ENCODE results near the gene TPBGL. TPM values are rescaled to one million over a fixed set of nuclear protein-coding genes. Genes with fewer than 3 reads are reported as not detected.

The TPBGL gene
- total RNA-seq, 4 donors from 2014 or later: 0.09 TPM; not detected in 3

DNA sequence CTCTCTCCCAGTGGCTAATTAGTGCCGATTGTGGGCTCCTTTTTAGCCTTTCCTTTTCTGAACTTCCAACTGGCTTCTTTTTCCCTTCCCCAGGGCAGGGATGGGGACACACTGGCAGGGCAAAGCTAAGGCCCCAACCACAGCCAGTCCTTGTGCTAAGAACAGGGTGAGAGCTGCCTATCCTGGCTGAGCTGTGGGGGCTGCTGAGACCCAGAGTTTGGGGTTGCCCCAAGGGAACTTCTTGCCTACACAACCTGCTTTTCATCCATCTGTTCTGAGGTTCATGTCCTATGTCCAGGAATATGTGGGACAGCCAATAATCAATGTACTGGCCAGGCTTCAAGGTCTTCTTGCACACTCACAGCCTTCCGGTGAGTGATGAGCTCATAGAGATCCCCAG, 10.0 kb upstream of the TPBGL start:
- Histone ChIP-seq H3K4me1 (no peaks in the 10 kb centered on the region), H3K36me3 (no peaks in the 10 kb centered on the region), H3K27ac (no peak overlapping the region), H3K27me3 (peaks cover 0 to 24% (median 0%) of the 10 kb centered on the region in 4 donors), H3K4me3 (no peak overlapping the region), H3K9me3 (no peaks in the 10 kb centered on the region)
- intact Hi-C loops (cut with DNase I): no loop called here
- DNase-seq: no peak
- 60 to 71% methylated on average over 1 of the region's 2 CpGs for WGBS, 2 donors
- TF ChIP-seq POLR2A (IDR thresholded peaks at IDR 0.05): no peak
- TF ChIP-seq, protein P1, sequence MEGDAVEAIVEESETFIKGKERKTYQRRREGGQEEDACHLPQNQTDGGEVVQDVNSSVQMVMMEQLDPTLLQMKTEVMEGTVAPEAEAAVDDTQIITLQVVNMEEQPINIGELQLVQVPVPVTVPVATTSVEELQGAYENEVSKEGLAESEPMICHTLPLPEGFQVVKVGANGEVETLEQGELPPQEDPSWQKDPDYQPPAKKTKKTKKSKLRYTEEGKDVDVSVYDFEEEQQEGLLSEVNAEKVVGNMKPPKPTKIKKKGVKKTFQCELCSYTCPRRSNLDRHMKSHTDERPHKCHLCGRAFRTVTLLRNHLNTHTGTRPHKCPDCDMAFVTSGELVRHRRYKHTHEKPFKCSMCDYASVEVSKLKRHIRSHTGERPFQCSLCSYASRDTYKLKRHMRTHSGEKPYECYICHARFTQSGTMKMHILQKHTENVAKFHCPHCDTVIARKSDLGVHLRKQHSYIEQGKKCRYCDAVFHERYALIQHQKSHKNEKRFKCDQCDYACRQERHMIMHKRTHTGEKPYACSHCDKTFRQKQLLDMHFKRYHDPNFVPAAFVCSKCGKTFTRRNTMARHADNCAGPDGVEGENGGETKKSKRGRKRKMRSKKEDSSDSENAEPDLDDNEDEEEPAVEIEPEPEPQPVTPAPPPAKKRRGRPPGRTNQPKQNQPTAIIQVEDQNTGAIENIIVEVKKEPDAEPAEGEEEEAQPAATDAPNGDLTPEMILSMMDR (IDR thresholded peaks at IDR 0.05): no peak

DNA sequence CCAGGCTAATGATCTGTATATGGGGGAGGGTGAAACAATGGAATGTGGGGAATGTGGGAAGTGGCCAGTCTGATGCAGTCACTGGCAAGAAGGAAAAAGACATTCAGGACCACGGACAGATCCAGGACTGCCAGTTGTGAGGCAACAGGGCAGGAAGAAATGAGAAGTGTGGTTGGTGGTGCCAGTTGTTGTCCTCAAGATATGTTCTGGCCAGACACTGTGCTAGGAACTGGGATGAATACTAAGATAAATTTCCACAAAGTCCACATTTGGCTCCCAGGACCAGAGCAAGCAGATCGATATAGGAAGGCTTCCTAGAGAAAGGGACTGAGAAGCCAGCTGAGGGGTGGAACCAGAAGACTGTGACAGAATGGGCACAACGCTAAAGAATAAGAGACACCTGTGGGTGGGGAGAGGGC, 6.8 kb upstream of the TPBGL start:
- Histone ChIP-seq H3K27me3 (peaks cover 0 to 48% (median 0%) of the 10 kb centered on the region in 4 donors), H3K4me3 (no peak overlapping the region), H3K27ac (no peak overlapping the region), H3K36me3 (no peaks in the 10 kb centered on the region), H3K4me1 (no peaks in the 10 kb centered on the region), H3K9me3 (no peaks in the 10 kb centered on the region)
- TF ChIP-seq, protein P1 (IDR thresholded peaks at IDR 0.05): no peak
- TF ChIP-seq POLR2A (IDR thresholded peaks at IDR 0.05): no peak
- intact Hi-C loops (cut with DNase I): no loop called here
- 43 to 55% methylated on average over 3 of the region's 3 CpGs for WGBS, 2 donors
- DNase-seq: no peak

DNA sequence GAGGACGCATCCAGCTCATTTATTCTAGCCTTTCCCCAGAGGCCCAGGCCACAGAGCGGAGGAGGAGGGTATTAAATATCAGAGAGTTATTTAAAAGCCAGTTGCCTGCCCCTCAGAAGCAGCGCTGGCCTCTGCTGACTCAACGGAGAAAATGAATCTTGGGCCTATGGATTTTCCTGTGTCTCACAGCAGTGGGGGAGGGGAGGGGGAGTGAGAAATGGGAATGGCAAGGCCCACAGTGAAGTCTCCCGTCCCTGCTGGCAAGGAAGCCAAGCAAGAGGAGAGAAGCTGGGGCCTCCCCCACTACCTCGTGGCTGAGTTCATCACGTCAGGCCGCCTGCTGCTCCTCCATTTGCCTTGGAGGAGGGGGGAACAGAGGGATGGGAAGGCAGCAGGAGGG, 4.5 kb upstream of the TPBGL start:
- TF ChIP-seq POLR2A (IDR thresholded peaks at IDR 0.05): no peak
- TF ChIP-seq, protein P1 (IDR thresholded peaks at IDR 0.05): no peak
- intact Hi-C loops (cut with DNase I): no loop called here
- Histone ChIP-seq H3K27ac (no peak overlapping the region), H3K4me3 (no peak overlapping the region), H3K4me1 (peaks cover 5 to 11% (median 8%) of the 10 kb centered on the region in 3 donors), H3K27me3 (peaks cover 6 to 65% (median 11%) of the 10 kb centered on the region in 4 donors), H3K9me3 (no peaks in the 10 kb centered on the region), H3K36me3 (no peaks in the 10 kb centered on the region)
- DNase-seq: no peak
- WGBS, 2 donors: 45 to 55% methylated on average over 6 to 8 of the region's 8 CpGs

DNA sequence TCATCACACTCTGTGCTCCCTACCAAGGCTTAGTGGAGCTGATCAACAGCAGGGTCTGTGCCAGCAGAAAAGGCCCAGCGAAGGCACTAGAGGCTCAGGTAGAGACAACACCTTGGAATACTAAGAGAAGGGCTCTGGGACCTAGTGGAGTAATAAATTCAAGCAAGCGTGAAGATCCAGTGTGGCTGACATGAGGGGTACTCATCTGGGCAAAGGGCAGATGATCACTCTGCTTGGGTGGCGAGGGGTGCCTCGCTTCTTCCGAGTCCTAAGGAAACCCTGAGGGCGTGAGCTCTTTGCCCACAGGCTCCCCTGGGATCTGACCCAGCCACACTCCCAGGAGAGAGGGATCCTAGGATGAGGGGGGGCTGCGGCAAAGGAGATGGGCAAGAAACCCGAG, 3.5 kb upstream of the TPBGL start:
- H3K36me3 ChIP-seq: no peaks in the 10 kb centered on the region
- intact Hi-C loops (cut with DNase I): no loop called here
- peaks cover 5 to 20% (median 18%) of the 10 kb centered on the region in 3 donors for H3K4me1 ChIP-seq
- H3K4me3 ChIP-seq: no peak overlapping the region
- TF ChIP-seq POLR2A (IDR thresholded peaks at IDR 0.05): no peak
- TF ChIP-seq, protein P1 (IDR thresholded peaks at IDR 0.05): no peak
- H3K27ac ChIP-seq: no peak overlapping the region
- 72 to 78% methylated on average over 6 to 8 of the region's 8 CpGs for WGBS, 2 donors
- no peak for DNase-seq
- H3K9me3 ChIP-seq: no peaks in the 10 kb centered on the region
- H3K27me3 ChIP-seq: peaks cover 6 to 70% (median 12%) of the 10 kb centered on the region in 4 donors

DNA sequence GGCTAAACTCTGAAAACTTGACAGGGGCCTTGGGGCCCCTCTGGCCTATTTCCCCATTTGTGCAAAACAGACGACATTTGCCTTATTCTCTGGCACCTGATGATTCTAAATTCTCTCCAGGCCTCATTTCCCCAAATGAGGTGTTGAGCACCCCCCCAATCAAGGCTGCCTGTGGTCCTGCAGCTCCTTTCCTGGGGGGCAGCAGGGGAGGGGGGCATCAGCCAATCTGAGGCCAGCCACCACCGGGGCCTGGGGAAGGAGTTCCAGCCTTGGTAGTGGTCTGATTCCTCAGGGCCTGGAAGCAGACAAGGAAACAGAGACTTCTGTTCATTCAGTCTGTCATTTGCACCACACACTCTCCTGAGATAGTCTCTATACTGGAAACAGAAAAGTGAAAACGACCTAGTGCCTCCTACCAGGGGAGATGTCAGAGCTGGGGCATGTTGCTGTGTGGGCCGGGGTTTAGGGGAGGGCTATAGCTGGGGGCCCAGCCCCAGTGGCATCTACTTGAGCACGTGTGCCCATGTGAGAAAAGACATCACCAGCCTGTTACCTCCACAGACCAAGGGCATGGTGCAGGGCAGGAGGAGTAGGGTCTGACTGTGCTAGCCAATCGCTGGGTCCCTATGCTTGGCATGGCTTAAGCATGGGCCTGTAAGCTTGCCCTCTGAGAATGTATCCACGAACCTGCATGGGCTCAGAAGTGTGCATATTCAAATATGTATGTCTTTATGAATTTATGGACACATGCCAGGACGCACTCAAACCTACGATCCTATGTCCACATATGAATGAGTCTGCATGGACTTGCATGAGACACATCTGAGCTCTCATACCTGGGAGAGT, 1.8 kb upstream of the TPBGL start:
- Histone ChIP-seq H3K36me3 (no peaks in the 10 kb centered on the region), H3K9me3 (no peaks in the 10 kb centered on the region), H3K27me3 (peaks cover 11 to 87% (median 16%) of the 10 kb centered on the region in 4 donors), H3K27ac (no peak overlapping the region), H3K4me1 (peaks cover 5 to 24% (median 20%) of the 10 kb centered on the region in 3 donors), H3K4me3 (no peak overlapping the region)
- DNase-seq: no peak
- WGBS, 2 donors: 62 to 75% methylated on average over 6 to 8 of the region's 9 CpGs
- TF ChIP-seq, protein P1 (IDR thresholded peaks at IDR 0.05): no peak
- TF ChIP-seq POLR2A (IDR thresholded peaks at IDR 0.05): no peak
- intact Hi-C loops (cut with DNase I): no loop called here
